Measurements from ENCODE around the gene MYH11. TPM values are rescaled to one million over a fixed set of nuclear protein-coding genes. Genes with fewer than 3 reads are reported as not detected.

MYH11 gene
- total and polyA plus RNA-seq, 2 donors = 1.1 to 26.6 TPM

GRCh38 chr16:15765116-15765515 lies 91.7 kb downstream of the MYH11 start:
- no peaks in the 10 kb centered on the region for H3K4me1 ChIP-seq (ENCODE audit: control insufficient read depth in 2 of 2, insufficient read depth in 2 of 2, low read length in 2 of 2)
- WGBS = 98% methylated on average over 4 of the region's 4 CpGs
- peaks cover 0 to 3% of the 10 kb centered on the region in 2 donors for H3K9me3 ChIP-seq (ENCODE audit: control insufficient read depth in 2 of 2, insufficient read depth in 1 of 2, low read length in 1 of 2)
- DNase-seq (ENCODE audit: low read depth in 6 of 9, low spot score in 9 of 9) = no peak
- no peak overlapping the region for H3K4me3 ChIP-seq (ENCODE audit: low read length in 2 of 2)
- H3K36me3 ChIP-seq (ENCODE audit: control insufficient read depth in 2 of 2, insufficient read depth in 2 of 2, low read length in 1 of 2) = no peaks in the 10 kb centered on the region
- no peaks in the 10 kb centered on the region for H3K27me3 ChIP-seq (ENCODE audit: control insufficient read depth in 2 of 2, insufficient read depth in 1 of 2, low read length in 1 of 2)
- H3K27ac ChIP-seq (ENCODE audit: low read depth in 1 of 2, low read length in 1 of 2) = no peak overlapping the region

GRCh38 chr16:15764112-15764511 lies 92.7 kb downstream of the MYH11 start:
- H3K4me1 ChIP-seq (ENCODE audit: control insufficient read depth in 2 of 2, insufficient read depth in 2 of 2, low read length in 2 of 2) = no peaks in the 10 kb centered on the region
- H3K4me3 ChIP-seq (ENCODE audit: low read length in 2 of 2) = no peak overlapping the region
- no peak overlapping the region for H3K27ac ChIP-seq (ENCODE audit: low read depth in 1 of 2, low read length in 1 of 2)

GRCh38 chr16:15760129-15760528 lies 96.7 kb downstream of the MYH11 start:
- no peak for DNase-seq (ENCODE audit: low read depth in 6 of 9, low spot score in 9 of 9)
- Histone ChIP-seq H3K4me3 (ENCODE audit: low read length in 2 of 2) (no peak overlapping the region), H3K36me3 (ENCODE audit: control insufficient read depth in 2 of 2, insufficient read depth in 2 of 2, low read length in 1 of 2) (no peaks in the 10 kb centered on the region), H3K27ac (ENCODE audit: low read depth in 1 of 2, low read length in 1 of 2) (no peak overlapping the region), H3K4me1 (ENCODE audit: control insufficient read depth in 2 of 2, insufficient read depth in 2 of 2, low read length in 2 of 2) (no peaks in the 10 kb centered on the region), H3K27me3 (ENCODE audit: control insufficient read depth in 2 of 2, insufficient read depth in 1 of 2, low read length in 1 of 2) (no peaks in the 10 kb centered on the region), H3K9me3 (ENCODE audit: control insufficient read depth in 2 of 2, insufficient read depth in 1 of 2, low read length in 1 of 2) (no peaks in the 10 kb centered on the region)
- 97% methylated on average over 1 of the region's 1 CpG for WGBS

More at GRCh38 chr16:15764112-15764511, 92.7 kb downstream of the MYH11 start:
- WGBS = 91% methylated on average over 2 of the region's 2 CpGs
- DNase-seq (ENCODE audit: low read depth in 6 of 9, low spot score in 9 of 9) = no peak
- Histone ChIP-seq H3K27me3 (ENCODE audit: control insufficient read depth in 2 of 2, insufficient read depth in 1 of 2, low read length in 1 of 2) (no peaks in the 10 kb centered on the region), H3K9me3 (ENCODE audit: control insufficient read depth in 2 of 2, insufficient read depth in 1 of 2, low read length in 1 of 2) (peaks cover 0 to 3% of the 10 kb centered on the region in 2 donors), H3K36me3 (ENCODE audit: control insufficient read depth in 2 of 2, insufficient read depth in 2 of 2, low read length in 1 of 2) (no peaks in the 10 kb centered on the region)

- Histone ChIP-seq H3K36me3 (ENCODE audit: control insufficient read depth in 2 of 2, insufficient read depth in 2 of 2, low read length in 1 of 2) (no peaks in the 10 kb centered on the region), H3K4me3 (ENCODE audit: low read length in 2 of 2) (no peak overlapping the region), H3K4me1 (ENCODE audit: control insufficient read depth in 2 of 2, insufficient read depth in 2 of 2, low read length in 2 of 2) (no peaks in the 10 kb centered on the region), H3K27me3 (ENCODE audit: control insufficient read depth in 2 of 2, insufficient read depth in 1 of 2, low read length in 1 of 2) (no peaks in the 10 kb centered on the region), H3K27ac (ENCODE audit: low read depth in 1 of 2, low read length in 1 of 2) (no peak overlapping the region), H3K9me3 (ENCODE audit: control insufficient read depth in 2 of 2, insufficient read depth in 1 of 2, low read length in 1 of 2) (no peaks in the 10 kb centered on the region)
- 98% methylated on average over 4 of the region's 4 CpGs for WGBS
- no peak for DNase-seq (ENCODE audit: low read depth in 6 of 9, low spot score in 9 of 9)
Measured at GRCh38 chr16:15759070-15759469, 97.8 kb downstream of the MYH11 start.

- peak in 3 of 9 donors; percentile 17 to 46 (median 28) for DNase-seq (ENCODE audit: low read depth in 6 of 9, low spot score in 9 of 9)
- Histone ChIP-seq H3K36me3 (ENCODE audit: control insufficient read depth in 2 of 2, insufficient read depth in 2 of 2, low read length in 1 of 2) (no peaks in the 10 kb centered on the region), H3K9me3 (ENCODE audit: control insufficient read depth in 2 of 2, insufficient read depth in 1 of 2, low read length in 1 of 2) (no peaks in the 10 kb centered on the region), H3K4me1 (ENCODE audit: control insufficient read depth in 2 of 2, insufficient read depth in 2 of 2, low read length in 2 of 2) (no peaks in the 10 kb centered on the region), H3K4me3 (ENCODE audit: low read length in 2 of 2) (no peak overlapping the region), H3K27ac (ENCODE audit: low read depth in 1 of 2, low read length in 1 of 2) (no peak overlapping the region), H3K27me3 (ENCODE audit: control insufficient read depth in 2 of 2, insufficient read depth in 1 of 2, low read length in 1 of 2) (no peaks in the 10 kb centered on the region)
- WGBS = 91% methylated on average over 23 of the region's 23 CpGs
Measured at GRCh38 chr16:15757630-15758251, 99.1 kb downstream of the MYH11 start.

GRCh38 chr16:15757077-15757386 lies 99.8 kb downstream of the MYH11 start:
- Histone ChIP-seq H3K27ac (ENCODE audit: low read depth in 1 of 2, low read length in 1 of 2) (no peak overlapping the region), H3K9me3 (ENCODE audit: control insufficient read depth in 2 of 2, insufficient read depth in 1 of 2, low read length in 1 of 2) (no peaks in the 10 kb centered on the region), H3K4me3 (ENCODE audit: low read length in 2 of 2) (no peak overlapping the region), H3K27me3 (ENCODE audit: control insufficient read depth in 2 of 2, insufficient read depth in 1 of 2, low read length in 1 of 2) (no peaks in the 10 kb centered on the region), H3K36me3 (ENCODE audit: control insufficient read depth in 2 of 2, insufficient read depth in 2 of 2, low read length in 1 of 2) (no peaks in the 10 kb centered on the region), H3K4me1 (ENCODE audit: control insufficient read depth in 2 of 2, insufficient read depth in 2 of 2, low read length in 2 of 2) (no peaks in the 10 kb centered on the region)
- 80% methylated on average over 10 of the region's 10 CpGs for WGBS
- DNase-seq (ENCODE audit: low read depth in 6 of 9, low spot score in 9 of 9) = no peak

GRCh38 chr16:15754821-15755534 lies 101.8 kb downstream of the MYH11 start:
- Histone ChIP-seq H3K9me3 (ENCODE audit: control insufficient read depth in 2 of 2, insufficient read depth in 1 of 2, low read length in 1 of 2) (no peaks in the 10 kb centered on the region), H3K4me1 (ENCODE audit: control insufficient read depth in 2 of 2, insufficient read depth in 2 of 2, low read length in 2 of 2) (no peaks in the 10 kb centered on the region), H3K4me3 (ENCODE audit: low read length in 2 of 2) (no peak overlapping the region), H3K27ac (ENCODE audit: low read depth in 1 of 2, low read length in 1 of 2) (no peak overlapping the region), H3K36me3 (ENCODE audit: control insufficient read depth in 2 of 2, insufficient read depth in 2 of 2, low read length in 1 of 2) (no peaks in the 10 kb centered on the region), H3K27me3 (ENCODE audit: control insufficient read depth in 2 of 2, insufficient read depth in 1 of 2, low read length in 1 of 2) (no peaks in the 10 kb centered on the region)
- WGBS = 95% methylated on average over 8 of the region's 8 CpGs
- no peak for DNase-seq (ENCODE audit: low read depth in 6 of 9, low spot score in 9 of 9)

GRCh38 chr16:15752717-15753488 lies 103.9 kb downstream of the MYH11 start:
- H3K4me3 ChIP-seq (ENCODE audit: low read length in 2 of 2) = no peak overlapping the region
- H3K27me3 ChIP-seq (ENCODE audit: control insufficient read depth in 2 of 2, insufficient read depth in 1 of 2, low read length in 1 of 2) = no peaks in the 10 kb centered on the region
- no peak for DNase-seq (ENCODE audit: low read depth in 6 of 9, low spot score in 9 of 9)
- H3K36me3 ChIP-seq (ENCODE audit: control insufficient read depth in 2 of 2, insufficient read depth in 2 of 2, low read length in 1 of 2) = no peaks in the 10 kb centered on the region
- H3K9me3 ChIP-seq (ENCODE audit: control insufficient read depth in 2 of 2, insufficient read depth in 1 of 2, low read length in 1 of 2) = no peaks in the 10 kb centered on the region
- WGBS = 88% methylated on average over 12 of the region's 12 CpGs
- no peak overlapping the region for H3K27ac ChIP-seq (ENCODE audit: low read depth in 1 of 2, low read length in 1 of 2)
- no peaks in the 10 kb centered on the region for H3K4me1 ChIP-seq (ENCODE audit: control insufficient read depth in 2 of 2, insufficient read depth in 2 of 2, low read length in 2 of 2)

- H3K4me1 ChIP-seq (ENCODE audit: control insufficient read depth in 2 of 2, insufficient read depth in 2 of 2, low read length in 2 of 2) = no peaks in the 10 kb centered on the region
- 96% methylated on average over 7 of the region's 7 CpGs for WGBS
- no peak overlapping the region for H3K27ac ChIP-seq (ENCODE audit: low read depth in 1 of 2, low read length in 1 of 2)
- H3K36me3 ChIP-seq (ENCODE audit: control insufficient read depth in 2 of 2, insufficient read depth in 2 of 2, low read length in 1 of 2) = no peaks in the 10 kb centered on the region
- no peaks in the 10 kb centered on the region for H3K27me3 ChIP-seq (ENCODE audit: control insufficient read depth in 2 of 2, insufficient read depth in 1 of 2, low read length in 1 of 2)
- no peaks in the 10 kb centered on the region for H3K9me3 ChIP-seq (ENCODE audit: control insufficient read depth in 2 of 2, insufficient read depth in 1 of 2, low read length in 1 of 2)
- no peak for DNase-seq (ENCODE audit: low read depth in 6 of 9, low spot score in 9 of 9)
- no peak overlapping the region for H3K4me3 ChIP-seq (ENCODE audit: low read length in 2 of 2)
Measured at GRCh38 chr16:15751940-15752339, 104.9 kb downstream of the MYH11 start.

Measured in thymus (tissue), 11 donors.